NCI-H82 treated with DMSO at 0.1 percent for 48 hours (cell line): ENCODE results near the gene C5AR1.
A peak's percentile ranks its signal among the peaks of the same experiment; 100 is the strongest.
"Not testable (repeated sequence)": the region's sequence is repeated elsewhere in the genome, so short reads cannot be mapped to it uniquely, and the experiment has no call there.

Source experiments
- DNase-seq: peaks from one replicate; lab custom pipeline; 2025; ENCODE audit not compliant: unreplicated experiment; lab: John Stamatoyannopoulos, UW

The C5AR1 gene

GRCh38 chr19:47309608-47310007 is at the start of gene C5AR1:
Gene C5AR1, plus strand, starts transcription at chr19:47309861. Its CDS starts 35 bp downstream, at chr19:47309896.
- no peak for DNase-seq

- DNase-seq, result no peak
These were observed 49.2 kb upstream of the C5AR1 start for GRCh38 chr19:47260476-47260875.

GRCh38 chr19:47261946-47262793 is 47.5 kb upstream of the C5AR1 start:
- not testable (repeated sequence) for DNase-seq

- no peak for DNase-seq
These were observed 45.0 kb upstream of the C5AR1 start for GRCh38 chr19:47264629-47265028.

GRCh38 chr19:47266401-47266941 is 43.2 kb upstream of the C5AR1 start:
- no peak for DNase-seq

GRCh38 chr19:47267350-47267759 is 42.3 kb upstream of the C5AR1 start:
- no peak for DNase-seq

- no peak for DNase-seq
These were observed 41.6 kb upstream of the C5AR1 start for GRCh38 chr19:47268028-47268427.

GRCh38 chr19:47269596-47269995 is 40.1 kb upstream of the C5AR1 start:
- DNase-seq, result no peak

GRCh38 chr19:47270408-47270807 is 39.3 kb upstream of the C5AR1 start:
- no peak for DNase-seq

GRCh38 chr19:47271949-47272348 is 37.7 kb upstream of the C5AR1 start:
- no peak for DNase-seq

GRCh38 chr19:47272448-47273312 is 37.0 kb upstream of the C5AR1 start:
- peak; percentile 91 for DNase-seq

- DNase-seq, result peak; percentile 91
These were observed 36.2 kb upstream of the C5AR1 start for GRCh38 chr19:47273313-47274070.

- DNase-seq, result peak; percentile 84
These were observed 35.4 kb upstream of the C5AR1 start, which contains the start of gene INAFM1 for GRCh38 chr19:47274071-47274890. Gene INAFM1, plus strand, starts transcription at chr19:47274885. Its CDS starts 35 bp downstream, at chr19:47274920.

- DNase-seq, result no peak
These were observed 34.5 kb upstream of the C5AR1 start for GRCh38 chr19:47274891-47275761.

- DNase-seq, result no peak
These were observed 33.7 kb upstream of the C5AR1 start for GRCh38 chr19:47275791-47276461.

GRCh38 chr19:47276513-47276912 is 33.1 kb upstream of the C5AR1 start:
- DNase-seq, result not testable (repeated sequence)

- no peak for DNase-seq
These were observed 29.4 kb upstream of the C5AR1 start for GRCh38 chr19:47280183-47280797.
